ENCODE results near the gene DSCAM. TPM values are rescaled to one million over a fixed set of nuclear protein-coding genes. Genes with fewer than 3 reads are reported as not detected.
"Not testable (repeated sequence)": the region's sequence is repeated elsewhere in the genome, so short reads cannot be mapped to it uniquely, and the experiment has no call there.

The DSCAM gene
- total RNA-seq, 2 donors from 2014 or later = 0.05 TPM; not detected in 1

DNA sequence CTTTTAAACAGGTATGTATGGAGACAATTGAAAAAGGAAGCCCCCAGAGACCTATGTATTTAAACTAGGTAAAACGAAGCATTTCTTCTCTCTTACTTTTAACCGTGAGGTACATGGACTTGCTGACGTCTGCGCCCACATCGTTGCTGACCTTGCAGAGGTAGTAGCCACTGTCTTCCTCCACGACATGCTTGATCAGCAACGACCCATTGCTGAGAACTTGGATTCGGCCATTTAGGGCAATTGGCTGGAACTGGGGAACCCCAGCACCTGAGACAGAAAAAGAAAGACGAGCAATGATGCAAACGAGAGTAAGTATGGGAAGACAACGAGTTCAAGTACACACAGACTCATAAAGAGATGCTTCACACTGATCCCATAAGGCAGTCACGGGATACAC, 571.0 kb downstream of the DSCAM start:
- TF ChIP-seq, protein P1, sequence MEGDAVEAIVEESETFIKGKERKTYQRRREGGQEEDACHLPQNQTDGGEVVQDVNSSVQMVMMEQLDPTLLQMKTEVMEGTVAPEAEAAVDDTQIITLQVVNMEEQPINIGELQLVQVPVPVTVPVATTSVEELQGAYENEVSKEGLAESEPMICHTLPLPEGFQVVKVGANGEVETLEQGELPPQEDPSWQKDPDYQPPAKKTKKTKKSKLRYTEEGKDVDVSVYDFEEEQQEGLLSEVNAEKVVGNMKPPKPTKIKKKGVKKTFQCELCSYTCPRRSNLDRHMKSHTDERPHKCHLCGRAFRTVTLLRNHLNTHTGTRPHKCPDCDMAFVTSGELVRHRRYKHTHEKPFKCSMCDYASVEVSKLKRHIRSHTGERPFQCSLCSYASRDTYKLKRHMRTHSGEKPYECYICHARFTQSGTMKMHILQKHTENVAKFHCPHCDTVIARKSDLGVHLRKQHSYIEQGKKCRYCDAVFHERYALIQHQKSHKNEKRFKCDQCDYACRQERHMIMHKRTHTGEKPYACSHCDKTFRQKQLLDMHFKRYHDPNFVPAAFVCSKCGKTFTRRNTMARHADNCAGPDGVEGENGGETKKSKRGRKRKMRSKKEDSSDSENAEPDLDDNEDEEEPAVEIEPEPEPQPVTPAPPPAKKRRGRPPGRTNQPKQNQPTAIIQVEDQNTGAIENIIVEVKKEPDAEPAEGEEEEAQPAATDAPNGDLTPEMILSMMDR (IDR thresholded peaks at IDR 0.05) = no peak
- no peak overlapping the region for H3K9ac ChIP-seq (ENCODE audit: low read depth in 2 of 2, low read length in 2 of 2)
- DNase-seq = no peak
- intact Hi-C loops (cut with DNase I) = no loop called here
- H3K9me3 ChIP-seq = no peaks in the 10 kb centered on the region
- H3K36me3 ChIP-seq = no peaks in the 10 kb centered on the region
- H3K4me1 ChIP-seq = no peaks in the 10 kb centered on the region
- H3K27me3 ChIP-seq = no peaks in the 10 kb centered on the region
- no peak overlapping the region for H3K27ac ChIP-seq
- H3K4me3 ChIP-seq = no peak overlapping the region

DNA sequence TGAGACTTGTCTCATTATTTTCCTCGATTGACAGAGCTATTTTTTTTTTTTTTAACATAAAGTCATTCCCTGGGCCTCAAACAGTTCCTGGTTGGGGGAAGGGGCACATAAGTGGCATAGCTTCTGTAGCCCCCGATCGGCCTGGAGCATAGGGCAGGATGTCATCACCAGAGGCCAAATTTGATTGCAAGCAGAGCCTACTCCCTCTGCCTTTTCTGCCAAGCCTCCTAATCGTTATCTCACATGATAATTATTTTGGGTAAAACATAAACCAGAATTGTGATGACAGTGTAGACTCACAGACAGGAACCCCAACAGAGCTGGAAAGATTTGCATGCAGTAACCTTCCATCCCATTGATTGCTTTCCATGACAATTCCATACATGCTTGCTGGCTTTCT, 574.9 kb downstream of the DSCAM start:
- intact Hi-C loops (cut with DNase I) = no loop called here
- Histone ChIP-seq H3K4me1 (no peaks in the 10 kb centered on the region), H3K9ac (ENCODE audit: low read depth in 2 of 2, low read length in 2 of 2) (no peak overlapping the region), H3K9me3 (no peaks in the 10 kb centered on the region), H3K27ac (no peak overlapping the region), H3K4me3 (no peak overlapping the region), H3K36me3 (no peaks in the 10 kb centered on the region), H3K27me3 (no peaks in the 10 kb centered on the region)
- DNase-seq = no peak
- TF ChIP-seq, protein P1 (IDR thresholded peaks at IDR 0.05) = no peak

DNA sequence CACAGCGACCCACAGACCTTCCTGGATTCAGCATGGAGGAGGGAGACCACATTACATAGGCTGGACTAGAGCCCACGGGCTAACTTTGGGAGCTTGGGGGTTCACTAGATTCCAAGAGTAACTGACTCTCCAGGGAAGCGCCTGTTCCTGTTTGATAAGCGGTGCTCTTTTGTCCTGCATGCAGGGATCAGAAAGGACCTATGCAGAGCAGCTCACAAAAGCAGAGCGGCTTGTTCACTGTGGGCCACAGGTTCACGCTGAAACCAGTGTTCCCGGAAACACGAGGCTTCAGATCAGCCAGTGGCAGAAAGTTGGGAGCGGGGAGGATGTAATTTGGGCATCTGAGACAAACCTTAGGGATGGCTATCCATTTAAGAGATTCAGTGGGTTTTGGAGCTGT, 575.8 kb downstream of the DSCAM start:
- Histone ChIP-seq H3K36me3 (no peaks in the 10 kb centered on the region), H3K4me1 (no peaks in the 10 kb centered on the region), H3K9me3 (no peaks in the 10 kb centered on the region), H3K27ac (no peak overlapping the region), H3K9ac (ENCODE audit: low read depth in 2 of 2, low read length in 2 of 2) (no peak overlapping the region), H3K4me3 (no peak overlapping the region), H3K27me3 (no peaks in the 10 kb centered on the region)
- no peak for DNase-seq
- TF ChIP-seq, protein P1 (IDR thresholded peaks at IDR 0.05) = no peak
- intact Hi-C loops (cut with DNase I) = no loop called here

DNA sequence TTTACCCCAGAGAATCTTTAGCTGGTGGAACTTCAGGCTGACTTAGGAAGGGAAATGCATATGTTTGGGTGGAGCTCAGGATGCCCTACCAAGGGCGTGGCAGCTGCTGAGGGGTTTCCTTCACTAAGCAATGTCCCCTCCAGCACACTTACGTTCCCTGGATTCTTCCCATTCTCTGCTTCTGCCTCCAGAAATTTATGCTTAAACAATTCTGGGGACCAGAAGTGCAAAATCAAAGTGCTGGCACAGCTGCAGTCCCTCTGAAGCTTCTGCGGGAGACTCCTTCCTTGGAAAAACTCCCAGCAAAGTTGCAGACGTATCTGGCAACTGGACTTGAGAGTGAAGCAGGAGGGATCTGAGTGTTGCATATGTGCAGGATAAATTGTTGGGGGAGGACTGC, 576.9 kb downstream of the DSCAM start:
- DNase-seq = no peak

DNA sequence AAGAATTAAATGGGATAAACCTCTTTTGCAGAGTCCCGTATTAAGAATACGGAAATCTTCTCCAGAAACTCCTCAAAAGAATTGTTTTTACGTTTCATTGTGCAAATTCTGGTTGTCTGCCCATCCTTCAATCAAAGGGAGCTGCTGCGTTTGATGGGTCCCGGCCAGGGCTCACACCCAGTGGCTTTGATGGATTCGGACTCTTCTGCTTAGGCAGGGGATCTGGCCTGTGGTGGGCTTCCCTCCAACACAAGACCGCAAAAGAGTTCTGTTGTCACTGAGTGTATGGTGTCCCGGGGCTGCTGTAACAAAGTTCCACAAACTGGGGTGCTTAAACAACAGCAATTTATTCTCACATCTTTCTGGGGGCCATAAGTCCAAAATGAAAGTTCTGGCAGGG, 577.7 kb downstream of the DSCAM start:
- no peak overlapping the region for H3K9ac ChIP-seq (ENCODE audit: low read depth in 2 of 2, low read length in 2 of 2)
- no peaks in the 10 kb centered on the region for H3K4me1 ChIP-seq
- intact Hi-C loops (cut with DNase I) = no loop called here
- H3K36me3 ChIP-seq = no peaks in the 10 kb centered on the region
- no peak overlapping the region for H3K4me3 ChIP-seq
- H3K27ac ChIP-seq = no peak overlapping the region
- no peaks in the 10 kb centered on the region for H3K9me3 ChIP-seq
- TF ChIP-seq, protein P1 (IDR thresholded peaks at IDR 0.05) = no peak
- no peak for DNase-seq
- no peaks in the 10 kb centered on the region for H3K27me3 ChIP-seq

More for the DNA sequence above, 576.9 kb downstream of the DSCAM start:
- Histone ChIP-seq H3K27ac (no peak overlapping the region), H3K36me3 (no peaks in the 10 kb centered on the region), H3K9me3 (no peaks in the 10 kb centered on the region), H3K27me3 (no peaks in the 10 kb centered on the region), H3K9ac (ENCODE audit: low read depth in 2 of 2, low read length in 2 of 2) (no peak overlapping the region), H3K4me1 (no peaks in the 10 kb centered on the region), H3K4me3 (no peak overlapping the region)
- intact Hi-C loops (cut with DNase I) = no loop called here
- TF ChIP-seq, protein P1 (IDR thresholded peaks at IDR 0.05) = no peak

DNA sequence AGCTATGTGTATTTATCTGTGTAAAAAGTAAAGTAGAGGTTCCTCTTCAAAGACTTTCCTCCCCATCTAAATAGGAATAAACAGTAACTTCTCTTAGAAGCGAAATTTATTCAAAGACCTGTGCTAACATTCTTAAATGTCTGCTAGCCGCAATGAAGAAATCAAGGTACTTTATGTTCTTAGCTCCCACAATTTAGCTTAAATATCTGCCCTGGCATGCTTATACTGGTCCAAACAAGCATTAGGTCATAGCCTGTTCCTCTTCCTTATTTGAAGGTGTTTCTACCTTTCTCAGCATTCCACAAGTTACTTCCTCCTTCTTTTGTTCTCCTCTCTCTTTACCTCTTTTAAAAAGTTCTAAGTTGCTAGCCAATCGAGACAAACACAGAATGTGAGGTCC, 588.5 kb downstream of the DSCAM start:
- H3K27me3 ChIP-seq; H3K4me1 ChIP-seq; DNase-seq; H3K9me3 ChIP-seq; H3K9ac ChIP-seq (ENCODE audit: low read depth in 2 of 2, low read length in 2 of 2); H3K4me3 ChIP-seq; H3K36me3 ChIP-seq; H3K27ac ChIP-seq; intact Hi-C loops (cut with DNase I): not testable (repeated sequence)

Measured in colonic mucosa (tissue), 4 donors.